GM12873 (cell line): Measurements from ENCODE around the gene RAI1.
A peak's percentile ranks its signal among the peaks of the same experiment; 100 is the strongest.

Experiments used
- CTCF ChIP-seq: IDR thresholded peaks from 2 replicates; pipeline ENCODE4 v1.5.1; 2012; ENCODE audit warnings: low read depth, mild to moderate bottlenecking, moderate library complexity, low read length, control low read depth; ENCODE audit not compliant: insufficient read depth; ENCODE audit errors: missing control alignments

RAI1 gene

GRCh38 chr17:17647524-17648178 lies 33.6 kb upstream of the RAI1 start:
- TF ChIP-seq CTCF, result no peak

- no peak for TF ChIP-seq CTCF
Measured at GRCh38 chr17:17648762-17649161, 32.5 kb upstream of the RAI1 start.

GRCh38 chr17:17650959-17651358 lies 30.3 kb upstream of the RAI1 start:
- TF ChIP-seq CTCF, result no peak

DNA sequence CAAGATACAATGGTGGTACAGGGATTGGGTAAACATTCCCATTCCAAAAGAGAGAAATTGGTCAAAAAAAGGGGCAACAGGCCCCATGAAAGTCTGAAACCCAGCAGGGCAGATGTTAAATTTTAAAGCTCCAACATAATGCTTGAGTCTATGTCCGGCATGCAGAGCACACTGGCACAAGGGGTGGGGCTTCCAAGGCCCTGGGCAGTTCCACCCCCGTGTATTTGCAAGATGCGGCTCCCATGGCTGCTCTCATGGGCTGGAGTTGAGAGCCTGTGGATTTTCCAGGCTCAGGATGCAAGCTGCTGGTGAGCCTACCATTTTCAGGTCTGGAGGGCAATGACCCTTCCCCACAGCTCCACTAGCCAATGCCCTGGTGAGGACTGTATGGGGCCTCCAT lies 27.9 kb upstream of the RAI1 start:
- TF ChIP-seq CTCF, result no peak

GRCh38 chr17:17659340-17659739 lies 21.9 kb upstream of the RAI1 start:
- TF ChIP-seq CTCF, result no peak

- no peak for TF ChIP-seq CTCF
Measured at GRCh38 chr17:17661134-17661533, 20.1 kb upstream of the RAI1 start.

GRCh38 chr17:17661834-17662385 lies 19.3 kb upstream of the RAI1 start:
- peak; percentile 25 for TF ChIP-seq CTCF
